HepG2 (cell line): ENCODE results near the gene EFEMP2. TPM values are rescaled to one million over a fixed set of nuclear protein-coding genes. Genes with fewer than 3 reads are reported as not detected.
A peak's percentile ranks its signal among the peaks of the same experiment; 100 is the strongest.

Experiments
- BHLHE40 ChIP-seq: IDR thresholded peaks from 2 replicates; pipeline ENCODE4 v1.6.1; 2011; ENCODE audit warnings: low read length, improper control_type of control experiment
- CHD2 ChIP-seq: IDR thresholded peaks from 2 replicates; pipeline ENCODE4 v1.6.1; 2011; ENCODE audit warnings: low read depth, low read length, improper control_type of control experiment
- FOXA1 ChIP-seq, 2 experiments: fragments of 450-650 bp in 1 of 2; sonication (generic) in 1 of 2; formaldehyde crosslinking in 1 of 2; IDR thresholded peaks; 2 replicates each; pipeline versions ENCODE4 v1.4.0 to v1.6.1; 2016 to 2020; ENCODE audit warnings: missing genetic modification reagents in 1 of 2
- JUN ChIP-seq: sonication (generic); formaldehyde crosslinking; IDR thresholded peaks from 2 replicates; pipeline ENCODE4 v1.4.0; 2020; ENCODE audit warnings: mild to moderate bottlenecking, missing genetic modification reagents
- KAT8 ChIP-seq: IDR thresholded peaks from 2 replicates; pipeline ENCODE4 v1.6.1; 2016; ENCODE audit warnings: missing genetic modification reagents, missing compliant biosample characterization
- MXI1 ChIP-seq: IDR thresholded peaks from 3 replicates; pipeline ENCODE4 v1.6.1; 2012; ENCODE audit warnings: low read depth, low read length, inconsistent platforms, borderline replicate concordance
- MYC ChIP-seq: sonication (generic); formaldehyde crosslinking; IDR thresholded peaks from 2 replicates; pipeline ENCODE4 v1.9.0; 2021; ENCODE audit warnings: missing genetic modification reagents, borderline replicate concordance
- NCOA1 ChIP-seq: sonication (generic); formaldehyde crosslinking; IDR thresholded peaks from 2 replicates; pipeline ENCODE4 v1.9.0; 2021; ENCODE audit warnings: missing genetic modification reagents
- SAP130 ChIP-seq: IDR thresholded peaks from 2 replicates; pipeline ENCODE4 v1.6.1; 2016; ENCODE audit warnings: low read depth
- SIN3A ChIP-seq: IDR thresholded peaks from 2 replicates; pipeline ENCODE4 v1.6.1; 2011; ENCODE audit warnings: low read depth, mild to moderate bottlenecking, control low read depth, low read length, borderline replicate concordance
- STAT6 ChIP-seq: sonication (generic); formaldehyde crosslinking; IDR thresholded peaks from 2 replicates; pipeline ENCODE4 v1.4.0; 2020; ENCODE audit warnings: missing genetic modification reagents, mild to moderate bottlenecking, borderline replicate concordance
- ZBED4 ChIP-seq: sonication (generic); formaldehyde crosslinking; IDR thresholded peaks from 2 replicates; pipeline ENCODE4 v1.4.0; 2020; ENCODE audit warnings: missing genetic modification reagents, borderline replicate concordance
- ZBTB37 ChIP-seq: sonication (generic); formaldehyde crosslinking; IDR thresholded peaks from 2 replicates; pipeline ENCODE4 v1.4.0; 2020; ENCODE audit warnings: mild to moderate bottlenecking, missing genetic modification reagents
- ZC3H13 ChIP-seq: sonication (generic); formaldehyde crosslinking; IDR thresholded peaks from 2 replicates; pipeline ENCODE4 v1.8.1; 2023; ENCODE audit warnings: mild to moderate bottlenecking, missing genetic modification reagents, moderate library complexity
- ZNF253 ChIP-seq: sonication (generic); formaldehyde crosslinking; IDR thresholded peaks from 2 replicates; pipeline ENCODE4 v1.8.0; 2022; ENCODE audit warnings: mild to moderate bottlenecking, missing genetic modification reagents, borderline replicate concordance
- ZNF543 ChIP-seq: sonication (generic); formaldehyde crosslinking; IDR thresholded peaks from 2 replicates; pipeline ENCODE4 v1.4.0; 2020; ENCODE audit warnings: mild to moderate bottlenecking, missing genetic modification reagents
- ZNF549 ChIP-seq: sonication (generic); formaldehyde crosslinking; IDR thresholded peaks from 2 replicates; pipeline ENCODE4 v1.5.0; 2020; ENCODE audit warnings: missing genetic modification reagents
- ZNF556 ChIP-seq: sonication (generic); formaldehyde crosslinking; IDR thresholded peaks from 2 replicates; pipeline ENCODE4 v1.4.0; 2020; ENCODE audit warnings: mild to moderate bottlenecking, missing genetic modification reagents, borderline replicate concordance
- ZNF672 ChIP-seq: sonication (generic); formaldehyde crosslinking; IDR thresholded peaks from 2 replicates; pipeline ENCODE4 v1.8.1; 2022; ENCODE audit warnings: missing genetic modification reagents
- ZNF691 ChIP-seq: sonication (generic); formaldehyde crosslinking; IDR thresholded peaks from 2 replicates; pipeline ENCODE4 v1.4.0; 2020; ENCODE audit warnings: missing genetic modification reagents, low read depth, mild to moderate bottlenecking, borderline replicate concordance
- ZNF782 ChIP-seq: sonication (generic); formaldehyde crosslinking; IDR thresholded peaks from 2 replicates; pipeline ENCODE4 v1.4.0; 2020; ENCODE audit warnings: missing genetic modification reagents, mild to moderate bottlenecking, borderline replicate concordance
- ZNF792 ChIP-seq: IDR thresholded peaks from 2 replicates; pipeline ENCODE4 v1.6.1; 2016
- polyA plus RNA-seq, 8 experiments: library from polyadenylated mRNA; depleted of rRNA in 3 of 8; stranded (reverse) in 7 of 8; unstranded in 1 of 8; fragments of >200 nt; fragmentation: Illumina TruSeq in 4 of 8; extraction: Trizol in 4 of 8; gene quantifications; 2 replicates each; pipeline versions ENCODE4 v1.2.1 to v1.2.3, GENCODE V29; 2011 to 2016; ENCODE audit warnings: low read depth in 4 of 8, missing spikeins in 1 of 8, mixed read lengths in 1 of 8; ENCODE audit not compliant: insufficient read depth in 1 of 8
- total RNA-seq, 5 experiments: library from RNA; depleted of rRNA; stranded (reverse); fragments of >200 nt; fragmentation: Illumina TruSeq; extraction: Trizol; gene quantifications; 2 replicates each; pipeline ENCODE4 v1.2.3, GENCODE V29; 2016; ENCODE audit warnings: low read depth in 1 of 5

The EFEMP2 gene
- total and polyA plus RNA-seq, 2 of the 13 experiments (the other 11 are each of a cell fraction or from before 2014, with no cell fraction given), result 7.4 to 29.7 TPM

GRCh38 chr11:65900125-65900898, 27.7 kb upstream of the EFEMP2 start, which contains the start of gene FOSL1 (continued):
- TF ChIP-seq ZNF691 (CRISPR knock-in tag) (no peak), ZNF792 (peak; percentile 77; the same call in 1 of the 2 replicates), SIN3A (peak; percentile 88; the same call in 1 of the 2 replicates), BHLHE40 (peak; percentile 83), ZNF782 (CRISPR knock-in tag) (no peak), KAT8 (CRISPR knock-in tag) (no peak), NCOA1 (CRISPR knock-in tag) (no peak), CHD2 (no peak), STAT6 (CRISPR knock-in tag) (no peak), FOXA1 (IDR thresholded peaks at IDR 0.05) (no peak), FOXA1 (CRISPR knock-in tag; IDR thresholded peaks at IDR 0.05) (no peak; the same call in 1 of the 2 replicates), ZNF556 (CRISPR knock-in tag) (no peak), SAP130 (peak; percentile 94), JUN (CRISPR knock-in tag) (no peak), ZNF253 (CRISPR knock-in tag) (no peak), MYC (CRISPR knock-in tag) (no peak; the same call in 1 of the 2 replicates), ZBED4 (CRISPR knock-in tag) (peak; percentile 48; the same call in 1 of the 2 replicates), ZBTB37 (CRISPR knock-in tag) (no peak), ZNF672 (CRISPR knock-in tag) (no peak), ZNF549 (CRISPR knock-in tag) (no peak), MXI1 (peak; percentile 78; the same call in 1 of the 3 replicates), ZNF543 (CRISPR knock-in tag) (no peak), ZC3H13 (CRISPR knock-in tag) (no peak)
